Testis (tissue), 2 donors: ENCODE results near the gene ATG10.

ENCODE experiments used
- CTCF ChIP-seq, 3 experiments: fragments of 450-650 bp in 2 of 3; fragments of 200-600 bp in 1 of 3; sonication (generic) in 1 of 3; IDR thresholded peaks; one replicate each; pipeline ENCODE4 v1.5.1; 2016 to 2019; ENCODE audit warnings: antibody characterized with exemption in 3 of 3, mild to moderate bottlenecking in 2 of 3, moderate library complexity in 1 of 3
- POLR2A ChIP-seq: fragments of 450-650 bp; IDR thresholded peaks from one replicate; pipeline ENCODE4 v1.6.1; 2017; ENCODE audit warnings: antibody characterized with exemption, mild to moderate bottlenecking, moderate library complexity

- TF ChIP-seq POLR2A, result no peak
- TF ChIP-seq CTCF (IDR thresholded peaks at IDR 0.05), result no peak
Observed at GRCh38 chr5:81965524-81965923, 6.3 kb upstream of the ATG10 start.
